HEK293 (cell line): Measurements from ENCODE around the gene CELF1.

ENCODE experiments used
- CTCF ChIP-seq: fragments of 450-650 bp; formaldehyde crosslinking; IDR thresholded peaks from 2 replicates; pipeline ENCODE4 v1.5.1; 2016; ENCODE audit warnings: missing biosample characterization, missing genetic modification characterization
- ZNF362 ChIP-seq: fragments of 450-650 bp; formaldehyde crosslinking; IDR thresholded peaks from 2 replicates; pipeline ENCODE4 v1.5.1; 2016; ENCODE audit warnings: missing biosample characterization, missing genetic modification characterization
- ZNF654 ChIP-seq: fragments of 450-650 bp; formaldehyde crosslinking; IDR thresholded peaks from 2 replicates; pipeline ENCODE4 v1.5.1; 2016; ENCODE audit warnings: low read depth, missing biosample characterization, missing genetic modification characterization

- TF ChIP-seq ZNF362 (tag by site-specific recombination) (no peak), CTCF (tag by site-specific recombination) (no peak), ZNF654 (tag by site-specific recombination) (no peak)
These were observed 43.8 kb downstream of the CELF1 start for GRCh38 chr11:47509077-47509536.
